GM18909 (cell line): Measurements from ENCODE around the gene UVRAG.

Experiments used
- ATAC-seq: cut with Tn5 transposase; IDR thresholded peaks from one replicate; pipeline ENCODE4 v1.9.1; 2021; ENCODE audit warnings: mild to moderate bottlenecking; ENCODE audit not compliant: unreplicated experiment, poor library complexity

UVRAG gene

DNA sequence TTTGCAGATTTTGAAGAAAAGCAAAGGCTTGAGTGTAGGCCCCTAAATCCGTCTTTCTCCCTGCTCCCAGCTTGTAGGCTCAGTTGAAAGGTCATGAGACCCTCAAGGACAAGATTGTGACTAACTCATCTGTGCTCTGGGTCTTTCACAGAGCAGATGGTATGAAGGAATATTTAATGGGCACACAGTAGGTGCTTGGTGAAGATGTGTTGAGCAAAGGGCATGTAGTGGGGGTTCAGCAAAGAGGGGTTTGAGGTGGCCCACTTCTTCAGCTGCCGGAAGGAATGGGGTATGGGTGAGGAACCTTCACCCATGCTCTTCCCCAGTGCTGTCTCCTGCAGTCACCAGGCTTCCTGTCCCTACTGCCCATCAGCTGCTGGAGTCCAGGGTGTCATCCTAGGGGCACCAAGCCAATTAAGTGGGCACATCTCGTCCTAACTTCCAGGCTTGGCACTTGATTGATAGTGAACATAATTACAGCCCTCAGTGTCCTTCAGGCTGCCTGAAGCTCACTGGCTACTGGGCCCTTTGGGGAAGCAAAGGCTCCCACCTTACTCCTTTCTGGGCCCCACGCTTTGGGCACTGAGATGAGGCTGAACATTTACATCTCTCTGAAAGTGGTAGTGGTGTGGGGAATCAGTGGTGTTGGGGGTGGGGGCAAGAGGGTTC is 31.5 kb upstream of the UVRAG start:
- ATAC-seq = no peak

DNA sequence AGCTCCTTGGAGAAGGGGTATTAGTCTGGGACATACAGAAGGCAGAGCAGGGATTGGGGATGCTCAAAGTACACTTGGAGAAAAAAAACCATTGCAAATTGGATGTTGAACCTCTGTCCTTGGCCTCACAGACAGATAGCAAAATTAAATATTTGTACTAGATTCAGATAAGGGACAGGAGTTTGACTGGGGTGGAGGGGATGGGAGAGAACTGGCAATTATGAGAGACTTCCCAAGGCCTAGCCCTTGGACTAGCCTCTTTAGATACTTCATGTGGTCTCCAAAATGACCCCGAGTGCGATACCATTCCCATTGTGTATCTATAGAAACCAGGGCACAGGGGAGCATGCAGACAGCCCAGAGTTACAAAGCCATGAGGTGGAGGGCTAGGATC is 30.9 kb upstream of the UVRAG start:
- no peak for ATAC-seq

DNA sequence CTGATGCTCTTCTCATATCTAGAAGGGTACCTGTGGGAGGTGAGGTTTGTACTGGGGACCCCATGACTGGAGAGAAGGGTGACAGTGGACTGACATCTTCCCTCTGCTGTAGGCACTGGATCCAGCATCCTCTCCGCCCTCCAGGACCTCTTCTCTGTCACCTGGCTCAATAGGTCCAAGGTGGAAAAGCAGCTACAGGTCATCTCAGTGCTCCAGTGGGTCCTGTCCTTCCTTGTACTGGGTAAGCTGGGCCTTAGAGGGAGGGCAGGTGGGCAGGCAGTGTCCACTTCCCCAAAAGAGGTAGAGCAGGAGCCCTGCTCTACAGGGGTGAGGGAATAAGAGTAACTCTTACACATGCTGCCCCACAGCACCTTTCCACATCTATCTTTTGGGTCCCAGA is 30.5 kb upstream of the UVRAG start:
- no peak for ATAC-seq

DNA sequence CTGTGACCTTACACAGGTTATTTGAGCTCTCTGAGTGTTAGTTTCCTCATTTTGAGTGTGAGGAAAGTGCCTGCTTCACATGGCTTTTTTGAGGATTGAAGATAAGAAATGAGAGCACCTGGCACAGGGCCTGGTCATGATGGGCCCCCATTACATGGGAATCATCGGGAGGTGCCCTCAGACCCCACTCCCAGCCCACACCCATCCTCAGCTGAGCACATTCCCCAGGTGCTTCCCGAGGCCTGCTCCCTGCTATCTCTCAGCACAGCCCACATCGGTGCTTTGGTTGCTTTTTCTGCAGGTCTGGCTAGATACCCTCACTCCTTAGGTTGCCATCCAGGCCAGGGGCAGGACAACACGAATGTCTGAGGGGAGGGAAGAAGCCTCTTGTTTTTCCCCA is 29.8 kb upstream of the UVRAG start:
- no peak for ATAC-seq

DNA sequence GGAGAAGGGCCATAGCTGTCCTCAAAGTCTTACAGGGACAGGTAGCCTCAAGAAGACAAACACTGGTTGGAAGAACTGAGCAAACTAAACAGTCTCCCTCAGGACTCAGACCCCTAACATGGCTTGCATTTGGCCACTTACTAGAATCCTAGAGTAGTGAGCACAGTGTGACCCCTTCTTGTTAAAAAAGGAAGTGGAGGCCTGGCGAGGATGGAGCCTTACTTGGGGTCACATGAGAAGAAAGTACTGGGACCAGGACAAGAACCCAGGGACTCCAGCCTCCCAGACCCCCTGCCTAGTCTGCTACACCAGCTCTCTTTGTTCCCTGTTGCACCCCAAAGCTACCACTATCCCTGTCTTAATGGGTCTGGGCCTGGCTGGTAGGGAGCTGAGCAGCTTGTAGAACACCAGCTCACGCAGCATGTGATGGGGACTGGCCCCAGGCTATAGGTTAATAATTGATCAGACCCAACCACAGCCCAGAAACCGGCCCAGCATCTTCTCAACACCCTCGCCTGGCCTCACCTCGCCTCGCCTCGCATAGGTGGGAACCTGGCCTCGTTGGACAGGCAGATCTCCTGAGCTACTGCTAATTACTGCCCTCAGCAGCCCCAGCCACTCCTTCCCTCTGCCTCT is 28.8 kb upstream of the UVRAG start:
- ATAC-seq = peak; percentile 86

DNA sequence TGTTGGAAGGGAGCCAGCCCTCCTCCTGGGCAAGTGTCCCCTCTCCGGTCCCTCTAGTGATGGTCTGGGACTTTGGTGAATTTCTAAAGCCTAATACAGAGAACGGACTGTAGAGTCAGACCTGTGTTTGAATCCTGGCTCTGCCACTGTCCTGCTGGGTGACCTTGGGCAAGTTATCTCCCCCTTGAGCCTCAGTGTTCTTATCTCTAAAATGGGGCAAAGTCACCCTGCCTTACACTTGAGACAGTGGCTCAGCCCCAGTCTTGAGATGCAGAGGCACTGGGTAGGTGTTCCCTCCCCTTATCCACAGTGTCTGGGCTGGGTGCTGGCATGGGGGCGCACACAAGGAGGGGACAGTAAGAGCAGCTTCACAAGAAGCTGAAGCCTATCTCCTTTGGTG is 25.5 kb upstream of the UVRAG start:
- ATAC-seq = no peak

DNA sequence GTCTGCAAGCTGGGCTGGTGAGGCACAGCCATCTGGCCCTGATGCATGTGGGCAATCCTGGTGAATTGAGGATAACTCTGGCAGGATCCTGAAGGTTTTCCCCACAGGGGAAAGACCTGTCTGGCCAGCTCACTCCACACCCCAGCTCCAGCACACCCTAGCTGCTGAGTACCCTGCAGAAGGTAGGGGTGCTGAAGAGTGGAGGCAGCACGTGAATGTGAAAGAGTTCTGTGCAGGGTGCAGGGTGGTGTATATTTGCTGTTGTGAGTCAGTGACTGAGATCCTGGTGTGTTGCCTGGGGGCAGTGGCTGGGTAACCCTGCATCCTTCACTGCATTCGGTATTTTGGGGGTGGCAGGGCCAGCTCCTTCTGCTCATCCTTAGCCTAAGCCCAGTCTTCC is 24.0 kb upstream of the UVRAG start:
- no peak for ATAC-seq

DNA sequence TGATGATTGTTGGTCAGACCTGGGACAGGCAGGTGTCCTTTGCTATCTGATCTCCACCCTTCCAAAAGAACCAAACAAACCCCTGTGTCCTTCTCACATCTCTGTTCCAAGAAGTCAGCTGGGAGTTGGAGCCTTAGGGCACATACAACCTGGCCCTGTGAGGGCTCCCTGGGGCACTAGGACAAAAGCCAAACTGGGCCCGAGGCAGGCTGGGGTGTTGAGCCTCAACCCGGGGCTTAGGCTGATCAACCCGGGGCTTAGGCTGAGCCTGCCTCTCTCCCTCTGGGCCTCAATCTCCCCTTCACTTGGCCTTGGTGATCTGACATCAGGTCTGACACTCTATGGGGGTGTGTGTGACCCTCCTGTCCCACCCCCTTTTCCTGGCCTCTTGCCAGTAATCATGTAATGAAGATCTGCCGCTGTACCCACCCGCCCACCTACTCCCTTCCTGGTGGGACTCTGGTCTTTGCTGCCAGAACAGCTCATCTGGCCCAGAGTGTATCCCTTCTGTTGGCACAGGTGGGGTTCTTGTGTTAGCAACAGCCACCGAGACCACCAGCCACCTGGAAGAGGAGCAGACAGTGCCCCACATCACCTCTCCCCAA is 22.8 kb upstream of the UVRAG start:
- ATAC-seq = no peak

DNA sequence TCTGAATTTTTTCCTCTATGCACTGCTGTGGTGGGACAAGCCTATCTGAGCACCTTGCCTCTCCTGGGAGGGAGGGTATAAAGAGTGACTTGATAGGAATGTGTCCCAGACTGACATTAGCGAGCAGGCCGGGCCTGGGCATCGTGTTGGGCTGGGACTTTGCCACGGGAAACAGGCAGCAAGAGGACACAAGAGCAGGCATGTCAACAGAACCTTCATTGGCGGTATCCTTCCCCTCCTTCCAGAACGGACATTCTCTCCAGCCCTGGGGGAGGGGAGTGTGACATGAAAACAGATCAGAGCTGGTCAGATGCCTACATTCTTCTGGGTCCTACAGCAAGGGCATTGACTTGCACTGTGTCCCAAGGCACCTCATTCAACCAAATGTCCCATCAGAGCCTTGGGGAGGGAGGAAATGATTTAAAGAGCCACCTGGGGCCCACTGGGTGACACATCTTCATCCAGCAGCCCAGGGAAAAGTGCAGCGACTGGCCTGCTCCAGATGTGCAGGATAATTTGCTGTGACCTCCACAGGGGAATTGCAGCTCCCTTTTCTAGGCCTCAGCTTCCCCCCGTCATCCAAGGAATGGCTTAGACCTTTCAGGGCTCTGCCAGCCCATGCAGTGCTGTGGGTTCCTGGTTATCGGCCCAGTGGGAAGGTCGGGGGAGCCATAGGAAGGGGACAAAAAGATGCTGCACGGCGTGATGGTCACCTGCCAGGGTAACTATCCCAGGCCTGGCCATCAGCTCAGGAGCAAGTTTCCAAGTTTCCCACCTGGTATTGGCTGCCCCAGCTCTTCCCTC is 21.8 kb upstream of the UVRAG start:
- no peak for ATAC-seq

DNA sequence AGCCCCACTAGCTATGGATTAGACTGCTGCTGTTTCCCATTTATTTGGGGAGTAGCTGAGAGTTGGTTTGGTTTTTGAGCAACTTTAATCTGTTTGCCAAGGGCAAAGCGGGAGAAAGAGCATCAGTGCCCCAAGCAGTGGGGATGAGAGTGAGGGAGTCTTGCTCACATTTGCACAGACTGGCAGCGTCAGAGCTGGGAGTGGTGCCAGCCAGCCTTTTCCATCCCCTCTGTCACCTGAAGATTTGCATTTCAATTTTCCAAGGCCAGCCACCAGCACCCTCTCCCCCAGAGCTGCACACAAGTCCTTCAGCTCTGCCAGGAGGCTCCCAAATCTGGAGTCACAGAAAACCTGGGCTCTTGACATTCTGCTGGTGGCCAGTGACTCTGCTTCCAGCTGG is 21.0 kb upstream of the UVRAG start:
- ATAC-seq = no peak

DNA sequence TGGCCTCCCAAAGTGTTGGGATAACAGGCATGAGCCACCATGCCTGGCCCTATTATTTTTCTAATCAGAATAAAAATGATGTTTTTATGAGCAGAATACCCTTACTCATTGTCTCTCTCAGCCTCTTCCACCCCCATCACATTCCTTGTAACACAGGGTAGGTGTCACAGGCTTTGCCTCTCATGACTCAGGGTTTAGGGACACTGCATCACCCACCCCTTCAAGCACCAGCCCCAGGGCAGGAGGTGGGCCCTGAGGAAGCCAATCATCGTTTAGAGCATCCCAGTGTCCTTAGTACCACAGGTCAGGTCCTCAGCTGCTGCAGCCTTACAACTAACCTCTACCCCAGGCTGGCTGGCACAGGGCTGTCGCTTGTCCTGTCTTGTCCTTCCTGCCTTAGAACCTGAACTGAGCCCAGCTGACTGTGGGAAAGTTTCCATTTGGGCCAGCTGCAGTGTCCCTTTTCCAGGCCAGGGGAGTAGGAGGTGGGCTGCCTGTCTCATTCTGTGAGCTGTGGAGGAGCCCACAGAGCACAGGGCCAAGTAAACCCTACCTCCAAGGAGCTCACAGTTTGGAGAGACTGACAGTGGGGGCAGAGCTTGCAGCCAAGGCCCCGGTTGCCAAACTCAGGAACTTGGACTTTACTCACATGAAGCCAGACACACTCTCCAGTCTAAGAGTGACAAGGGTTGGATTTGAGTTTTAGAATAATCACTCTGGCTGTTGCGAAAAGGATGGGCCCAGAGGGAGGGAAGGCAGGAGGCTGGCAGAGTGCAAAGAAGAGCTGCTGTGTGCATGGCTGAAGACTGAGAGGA is 19.5 kb upstream of the UVRAG start:
- ATAC-seq = no peak

DNA sequence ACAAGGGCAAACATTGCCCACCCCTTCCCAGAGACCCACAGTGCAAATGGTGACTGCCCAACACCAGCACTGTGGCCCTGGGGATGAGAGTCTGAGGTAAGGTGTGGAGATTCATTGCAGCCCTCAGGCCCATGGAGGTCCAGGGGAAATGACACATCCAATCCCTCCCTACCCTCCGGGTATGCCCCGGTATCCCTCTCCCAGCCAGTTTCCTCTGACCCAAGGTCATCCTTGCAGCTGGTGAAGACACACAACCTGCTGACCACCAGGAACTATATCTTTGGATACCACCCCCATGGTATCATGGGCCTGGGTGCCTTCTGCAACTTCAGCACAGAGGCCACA is 18.9 kb upstream of the UVRAG start:
- ATAC-seq = no peak

DNA sequence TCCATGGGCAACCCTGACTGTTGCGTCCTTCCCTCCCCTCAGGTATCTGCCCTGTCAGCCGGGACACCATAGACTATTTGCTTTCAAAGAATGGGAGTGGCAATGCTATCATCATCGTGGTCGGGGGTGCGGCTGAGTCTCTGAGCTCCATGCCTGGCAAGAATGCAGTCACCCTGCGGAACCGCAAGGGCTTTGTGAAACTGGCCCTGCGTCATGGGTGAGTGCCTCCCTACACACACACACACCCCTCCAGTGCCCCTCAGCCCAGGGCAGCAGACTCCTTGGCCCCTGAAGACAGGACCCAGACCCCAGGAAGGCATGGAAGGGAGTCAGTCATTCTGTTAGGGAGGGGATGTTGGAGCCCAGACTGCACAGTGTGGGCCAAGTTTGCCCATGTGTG is 17.9 kb upstream of the UVRAG start:
- ATAC-seq = no peak

DNA sequence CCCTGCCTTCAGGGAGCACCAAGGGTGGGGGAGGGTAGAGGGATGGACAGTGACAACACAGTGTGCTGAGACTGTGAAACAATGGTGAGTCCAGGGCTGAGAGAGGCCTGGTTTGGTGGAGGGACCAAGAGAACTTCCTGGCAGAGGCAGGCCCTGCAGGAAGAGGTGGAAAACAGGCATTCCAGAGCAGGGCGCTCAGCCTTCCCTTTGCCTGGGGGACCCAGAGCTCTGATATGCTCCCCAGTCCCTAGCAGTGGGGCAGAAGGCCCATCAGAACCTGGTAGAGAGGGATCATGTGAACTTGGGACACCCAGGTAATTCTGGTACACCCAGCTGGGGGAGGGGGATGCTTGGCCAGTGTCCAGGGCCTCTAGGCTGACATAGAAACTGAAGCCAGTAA is 17.2 kb upstream of the UVRAG start:
- ATAC-seq = no peak

DNA sequence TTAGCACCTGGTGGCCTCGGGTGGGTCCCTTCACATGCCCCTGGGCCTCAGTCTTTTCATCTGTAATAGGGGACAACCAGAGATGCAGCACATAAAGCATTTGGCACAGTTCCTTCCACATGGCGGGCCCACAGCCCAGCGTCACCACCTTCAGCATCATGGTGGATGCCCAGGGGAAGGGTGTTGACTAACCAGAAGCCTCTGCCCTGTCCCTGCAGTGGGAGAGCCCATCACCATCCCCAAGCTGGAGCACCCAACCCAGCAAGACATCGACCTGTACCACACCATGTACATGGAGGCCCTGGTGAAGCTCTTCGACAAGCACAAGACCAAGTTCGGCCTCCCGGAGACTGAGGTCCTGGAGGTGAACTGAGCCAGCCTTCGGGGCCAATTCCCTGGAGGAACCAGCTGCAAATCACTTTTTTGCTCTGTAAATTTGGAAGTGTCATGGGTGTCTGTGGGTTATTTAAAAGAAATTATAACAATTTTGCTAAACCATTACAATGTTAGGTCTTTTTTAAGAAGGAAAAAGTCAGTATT is 14.8 kb upstream of the UVRAG start:
- no peak for ATAC-seq

DNA sequence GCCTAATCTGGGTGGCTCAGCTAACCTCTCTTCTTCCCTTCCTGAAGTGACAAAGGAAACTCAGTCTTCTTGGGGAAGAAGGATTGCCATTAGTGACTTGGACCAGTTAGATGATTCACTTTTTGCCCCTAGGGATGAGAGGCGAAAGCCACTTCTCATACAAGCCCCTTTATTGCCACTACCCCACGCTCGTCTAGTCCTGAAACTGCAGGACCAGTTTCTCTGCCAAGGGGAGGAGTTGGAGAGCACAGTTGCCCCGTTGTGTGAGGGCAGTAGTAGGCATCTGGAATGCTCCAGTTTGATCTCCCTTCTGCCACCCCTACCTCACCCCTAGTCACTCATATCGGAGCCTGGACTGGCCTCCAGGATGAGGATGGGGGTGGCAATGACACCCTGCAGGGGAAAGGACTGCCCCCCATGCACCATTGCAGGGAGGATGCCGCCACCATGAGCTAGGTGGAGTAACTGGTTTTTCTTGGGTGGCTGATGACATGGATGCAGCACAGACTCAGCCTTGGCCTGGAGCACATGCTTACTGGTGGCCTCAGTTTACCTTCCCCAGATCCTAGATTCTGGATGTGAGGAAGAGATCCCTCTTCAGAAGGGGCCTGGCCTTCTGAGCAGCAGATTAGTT is 14.2 kb upstream of the UVRAG start:
- no peak for ATAC-seq

DNA sequence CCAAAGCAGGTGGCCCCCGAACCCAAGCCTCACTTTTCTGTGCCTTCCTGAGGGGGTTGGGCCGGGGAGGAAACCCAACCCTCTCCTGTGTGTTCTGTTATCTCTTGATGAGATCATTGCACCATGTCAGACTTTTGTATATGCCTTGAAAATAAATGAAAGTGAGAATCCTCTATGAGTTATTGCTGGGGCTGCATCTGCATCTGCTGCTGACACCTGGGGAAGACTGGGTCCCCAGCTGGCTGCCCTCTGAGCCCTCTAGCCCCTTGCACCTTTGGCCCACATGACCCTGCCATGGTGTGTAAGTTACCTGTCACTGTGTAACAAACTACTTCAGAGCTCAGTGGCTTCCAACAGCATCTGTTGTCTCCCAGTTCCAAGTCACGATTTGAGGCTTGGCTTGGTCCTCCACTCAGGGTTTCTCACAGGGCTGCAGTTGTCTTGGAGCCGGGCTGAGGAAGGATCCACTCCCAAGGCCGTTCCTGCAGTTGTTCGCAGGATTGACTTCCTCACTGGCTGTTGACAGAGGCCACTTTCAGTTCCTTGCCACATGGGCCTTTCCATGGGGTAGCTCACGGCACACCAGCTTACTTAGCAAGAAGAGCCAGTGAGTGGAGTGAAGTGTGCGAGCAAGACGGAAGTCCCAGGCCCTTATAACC is 13.5 kb upstream of the UVRAG start:
- peak; percentile 41 for ATAC-seq

DNA sequence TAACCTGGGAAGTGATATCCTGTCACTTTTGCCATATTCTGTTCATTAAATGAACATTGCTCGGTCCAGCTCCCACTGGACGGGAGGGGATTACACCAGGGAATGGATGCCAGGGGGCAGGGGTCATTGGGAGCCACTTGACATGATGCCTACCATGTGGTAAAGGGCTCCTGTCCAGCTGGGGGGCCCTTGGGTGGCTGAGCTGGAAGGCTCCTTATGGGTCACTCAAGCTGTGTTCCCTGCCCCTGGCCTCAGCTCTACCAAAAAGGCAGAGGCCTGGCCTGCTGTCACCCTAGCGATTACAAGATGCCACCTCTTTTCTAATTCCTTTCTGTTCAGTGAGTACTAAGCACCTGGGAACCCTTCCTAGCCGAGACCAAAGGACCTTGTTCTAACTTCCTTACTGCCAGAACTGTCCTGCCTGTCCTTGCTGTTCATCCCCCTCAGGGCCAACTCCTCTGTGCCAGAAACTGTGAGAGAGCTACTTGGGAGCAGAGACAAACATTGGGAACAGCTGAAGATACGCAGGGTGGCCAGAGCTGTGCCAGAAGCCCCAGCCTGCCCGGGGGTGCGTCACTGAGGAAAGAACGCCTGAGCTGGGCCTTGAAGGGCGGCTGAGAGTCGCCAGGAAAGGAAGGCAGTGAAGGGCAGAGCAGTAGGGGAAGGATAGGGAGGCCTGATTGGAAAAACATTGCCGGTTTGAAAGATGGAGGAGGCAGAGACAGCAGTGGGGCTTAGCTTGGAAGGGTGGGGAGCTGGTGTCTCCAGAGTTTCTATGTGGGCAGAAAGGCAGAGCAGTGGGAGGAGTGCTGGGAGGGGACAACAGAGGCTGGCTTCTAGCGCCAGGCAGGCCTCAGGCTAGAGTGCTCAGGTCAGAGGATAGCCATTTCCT is 12.7 kb upstream of the UVRAG start:
- ATAC-seq = no peak
